Gastrocnemius medialis (tissue), 4 donors: ENCODE results near the gene ZNF384.

Experiments
- CTCF ChIP-seq, 5 experiments: fragments of 450-650 bp in 3 of 5; fragments of 200-600 bp in 2 of 5; sonication (generic) in 2 of 5; IDR thresholded peaks in 4 of 5; conservative IDR thresholded peaks in 1 of 5; 1 replicate in 4 of 5; 2 replicates in 1 of 5; pipeline ENCODE4 v1.5.1; 2016 to 2019; ENCODE audit warnings: antibody characterized with exemption in 5 of 5, mild to moderate bottlenecking in 3 of 5, moderate library complexity in 3 of 5
- POLR2A ChIP-seq, 2 donors: fragments of 450-650 bp; IDR thresholded peaks; one replicate each; pipeline ENCODE4 v1.6.1; 2017; ENCODE audit warnings: antibody characterized with exemption in 2 of 2, mild to moderate bottlenecking in 2 of 2, moderate library complexity in 2 of 2

- no peak for TF ChIP-seq POLR2A (IDR thresholded peaks at IDR 0.05)
- TF ChIP-seq CTCF (IDR thresholded peaks at IDR 0.05 in 4 of 5, conservative IDR thresholded peaks at IDR 0.05 in 1 of 5), result no peak
Observed at GRCh38 chr12:6722863-6723262, 33.7 kb upstream of the ZNF384 start.
